Colonic mucosa (tissue), 4 donors: ENCODE measurements around the gene MYO10. TPM values are rescaled to one million over a fixed set of nuclear protein-coding genes. Genes with fewer than 3 reads are reported as not detected.

Experiments used
- DNase-seq: peaks from one replicate; pipeline ENCODE4 v3.0.0-alpha.2; 2020
- H3K27ac ChIP-seq: fragments of 200-600 bp; one replicate; pipeline ENCODE4 v1.8.0; 2021
- H3K27me3 ChIP-seq: fragments of 200-600 bp; one replicate; pipeline ENCODE4 v1.8.0; 2021
- H3K36me3 ChIP-seq: fragments of 200-600 bp; one replicate; pipeline ENCODE4 v1.8.0; 2021
- H3K4me1 ChIP-seq: fragments of 200-600 bp; one replicate; pipeline ENCODE4 v1.8.0; 2021; ENCODE audit warnings: mild to moderate bottlenecking
- H3K4me3 ChIP-seq: fragments of 200-600 bp; one replicate; pipeline ENCODE4 v1.8.0; 2021
- H3K9ac ChIP-seq, 2 donors: one replicate each; pipeline ENCODE4 v1.7.0; 2013; ENCODE audit warnings: control low read depth in 2 of 2, low read depth in 2 of 2, low read length in 2 of 2
- H3K9me3 ChIP-seq: fragments of 200-600 bp; one replicate; pipeline ENCODE4 v1.8.0; 2021
- CTCF ChIP-seq: fragments of 200-600 bp; IDR thresholded peaks from one replicate; pipeline ENCODE4 v1.8.0; 2022; ENCODE audit warnings: antibody characterized with exemption, mild to moderate bottlenecking
- intact Hi-C: fragments of 100-400 bp; cut with DNase I; formaldehyde crosslinking; loops from one replicate; pipeline ENCODE4 v1.14.1; 2022
- total RNA-seq, 2 donors: library from RNA; stranded (reverse); fragmentation: NEBNext Ultra II Directional in 1 of 2; extraction: Animal tissue kit (Norgen Biotek cat#: 25700) in 1 of 2; gene quantifications; one replicate each; pipeline ENCODE4 v1.2.1, GENCODE V29; 2021
- donor health status: healthy.
- donor health status: DM: no; HTN: no; CAD: no.
- donor health status: DM: no; HTN: no; CAD: no.

MYO10 gene
- total RNA-seq, 2 donors from 2014 or later = 57.9 to 61.9 TPM

GRCh38 chr5:16978296-16978695 is 42.2 kb upstream of the MYO10 start:
- DNase-seq = no peak
- Histone ChIP-seq H3K27ac (no peak overlapping the region), H3K4me3 (no peak overlapping the region), H3K27me3 (no peaks in the 10 kb centered on the region), H3K36me3 (no peaks in the 10 kb centered on the region), H3K4me1 (no peaks in the 10 kb centered on the region), H3K9me3 (no peaks in the 10 kb centered on the region), H3K9ac (no peak overlapping the region)
- intact Hi-C loops = no loop called here
- TF ChIP-seq CTCF = no peak

- no peaks in the 10 kb centered on the region for H3K27me3 ChIP-seq
Observed at GRCh38 chr5:16976625-16977008, 40.5 kb upstream of the MYO10 start.

GRCh38 chr5:16975950-16976624 is 40.0 kb upstream of the MYO10 start:
- no peaks in the 10 kb centered on the region for H3K36me3 ChIP-seq
- H3K27me3 ChIP-seq = no peaks in the 10 kb centered on the region
- H3K4me3 ChIP-seq = no peak overlapping the region
- H3K9me3 ChIP-seq = no peaks in the 10 kb centered on the region
- no peak overlapping the region for H3K27ac ChIP-seq
- no peak for DNase-seq
- intact Hi-C loops = no loop called here
- TF ChIP-seq CTCF = no peak
- H3K9ac ChIP-seq = no peak overlapping the region
- H3K4me1 ChIP-seq = no peaks in the 10 kb centered on the region

More at GRCh38 chr5:16976625-16977008, 40.5 kb upstream of the MYO10 start:
- no peak for TF ChIP-seq CTCF
- Histone ChIP-seq H3K27ac (no peak overlapping the region), H3K4me3 (no peak overlapping the region), H3K4me1 (no peaks in the 10 kb centered on the region), H3K9ac (no peak overlapping the region), H3K36me3 (no peaks in the 10 kb centered on the region), H3K9me3 (no peaks in the 10 kb centered on the region)
- intact Hi-C loops = no loop called here
- no peak for DNase-seq

DNA sequence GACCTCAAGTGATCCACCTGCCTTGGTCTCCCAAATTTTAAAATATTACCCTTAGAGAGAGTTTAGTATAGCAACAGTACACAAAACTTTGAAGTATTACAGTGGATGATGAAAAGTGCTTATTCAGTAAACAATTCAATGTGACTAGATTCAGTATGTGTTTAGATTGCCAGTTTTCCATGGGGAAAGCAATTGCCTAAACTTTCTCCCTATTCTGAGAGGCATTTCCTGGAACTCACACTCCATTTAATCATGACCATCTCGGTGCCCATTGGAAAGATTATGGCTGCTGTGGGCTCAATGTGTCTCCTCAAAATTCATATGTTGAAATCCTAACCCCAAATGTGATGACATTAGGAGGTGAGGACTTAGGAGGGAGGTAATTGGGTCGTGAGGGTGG is 38.9 kb upstream of the MYO10 start:
- intact Hi-C loops = no loop called here
- Histone ChIP-seq H3K4me1 (no peaks in the 10 kb centered on the region), H3K27ac (no peak overlapping the region), H3K36me3 (no peaks in the 10 kb centered on the region), H3K9me3 (no peaks in the 10 kb centered on the region), H3K4me3 (no peak overlapping the region), H3K9ac (no peak overlapping the region), H3K27me3 (no peaks in the 10 kb centered on the region)
- DNase-seq = no peak
- TF ChIP-seq CTCF = no peak

GRCh38 chr5:16970826-16971225 is 34.7 kb upstream of the MYO10 start:
- Histone ChIP-seq H3K9me3 (no peaks in the 10 kb centered on the region), H3K27ac (no peak overlapping the region), H3K36me3 (no peaks in the 10 kb centered on the region), H3K4me3 (no peak overlapping the region), H3K9ac (no peak overlapping the region), H3K27me3 (no peaks in the 10 kb centered on the region), H3K4me1 (no peaks in the 10 kb centered on the region)
- TF ChIP-seq CTCF = no peak
- no peak for DNase-seq
- intact Hi-C loops = no loop called here
